Muscle layer of colon (tissue), 2 donors: ENCODE measurements around the gene TACR2.

Source experiments
- H3K27ac ChIP-seq: one replicate; pipeline ENCODE4 v1.7.0; 2013; ENCODE audit warnings: low read depth, mild to moderate bottlenecking, low read length, moderate library complexity
- H3K27me3 ChIP-seq, 2 donors: one replicate each; pipeline ENCODE4 v1.7.0; 2013; ENCODE audit warnings: low read length in 2 of 2, mild to moderate bottlenecking in 2 of 2; ENCODE audit not compliant: insufficient read depth in 2 of 2, control insufficient read depth in 1 of 2
- H3K36me3 ChIP-seq: one replicate; pipeline ENCODE4 v1.7.0; 2013; ENCODE audit warnings: mild to moderate bottlenecking, low read length; ENCODE audit not compliant: insufficient read depth
- H3K4me1 ChIP-seq: one replicate; pipeline ENCODE4 v1.7.0; 2013; ENCODE audit warnings: mild to moderate bottlenecking, low read length; ENCODE audit not compliant: insufficient read depth
- H3K4me3 ChIP-seq, 2 donors: one replicate each; pipeline ENCODE4 v1.7.0; 2013; ENCODE audit warnings: low read length in 2 of 2, low read depth in 1 of 2, mild to moderate bottlenecking in 1 of 2, moderate library complexity in 1 of 2
- H3K9ac ChIP-seq: one replicate; pipeline ENCODE4 v1.7.0; 2013; ENCODE audit warnings: low read length
- H3K9me3 ChIP-seq: one replicate; pipeline ENCODE4 v1.7.0; 2013; ENCODE audit warnings: mild to moderate bottlenecking, low read length
- donor health status: abdominal sarcoma.
- donor health status: Adenocarcinoma of cecum.

TACR2 gene

GRCh38 chr10:69428165-69428564 lies 11.4 kb upstream of the TACR2 start:
- H3K27ac ChIP-seq = no peak overlapping the region

DNA sequence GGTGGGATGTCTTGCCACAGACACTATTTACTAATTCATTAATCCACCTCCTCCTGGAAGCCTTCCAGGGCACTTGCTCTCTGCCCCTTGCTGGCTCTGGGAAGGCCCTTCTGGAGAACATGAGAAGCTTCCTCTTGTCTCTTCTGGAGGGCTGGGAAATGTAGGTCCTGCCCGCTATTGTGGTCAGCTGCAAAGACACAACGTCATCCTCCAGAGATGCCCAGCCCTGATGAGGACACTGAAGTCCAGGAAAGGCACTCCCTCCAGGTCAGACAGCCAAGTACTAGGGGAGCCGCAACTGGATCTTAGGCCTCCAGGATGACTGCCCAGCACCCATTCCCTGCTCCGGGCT lies 9.6 kb upstream of the TACR2 start:
- Histone ChIP-seq H3K27me3 (no peaks in the 10 kb centered on the region), H3K4me1 (peaks cover 25% of the 10 kb centered on the region), H3K9me3 (no peaks in the 10 kb centered on the region), H3K27ac (no peak overlapping the region), H3K9ac (no peak overlapping the region), H3K36me3 (no peaks in the 10 kb centered on the region), H3K4me3 (no peak overlapping the region)

More at GRCh38 chr10:69428165-69428564, 11.4 kb upstream of the TACR2 start:
- peaks cover 12% of the 10 kb centered on the region for H3K4me1 ChIP-seq
- H3K4me3 ChIP-seq = no peak overlapping the region
- no peaks in the 10 kb centered on the region for H3K27me3 ChIP-seq
- no peak overlapping the region for H3K9ac ChIP-seq
- no peaks in the 10 kb centered on the region for H3K36me3 ChIP-seq
- no peaks in the 10 kb centered on the region for H3K9me3 ChIP-seq

GRCh38 chr10:69425511-69426298 lies 9.0 kb upstream of the TACR2 start:
- Histone ChIP-seq H3K4me1 (peaks cover 32% of the 10 kb centered on the region), H3K27ac (peak overlapping the region; percentile 54), H3K36me3 (no peaks in the 10 kb centered on the region), H3K9me3 (no peaks in the 10 kb centered on the region), H3K4me3 (no peak overlapping the region), H3K27me3 (no peaks in the 10 kb centered on the region), H3K9ac (no peak overlapping the region)

- Histone ChIP-seq H3K9me3 (no peaks in the 10 kb centered on the region), H3K4me3 (no peak overlapping the region), H3K9ac (no peak overlapping the region), H3K36me3 (no peaks in the 10 kb centered on the region), H3K27me3 (no peaks in the 10 kb centered on the region), H3K4me1 (peaks cover 36% of the 10 kb centered on the region), H3K27ac (no peak overlapping the region)
Observed at GRCh38 chr10:69425041-69425440, 8.3 kb upstream of the TACR2 start.

- H3K4me1 ChIP-seq = peaks cover 58% of the 10 kb centered on the region
- H3K4me3 ChIP-seq = no peak overlapping the region
- H3K9me3 ChIP-seq = no peaks in the 10 kb centered on the region
- no peaks in the 10 kb centered on the region for H3K36me3 ChIP-seq
- H3K9ac ChIP-seq = peak overlapping the region; percentile 36
- peak overlapping the region; percentile 93 for H3K27ac ChIP-seq
- no peaks in the 10 kb centered on the region for H3K27me3 ChIP-seq
Observed at GRCh38 chr10:69422676-69423075, 6.0 kb upstream of the TACR2 start.

GRCh38 chr10:69421611-69422308 lies 5.0 kb upstream of the TACR2 start:
- H3K27ac ChIP-seq = peak overlapping the region; percentile 93
- H3K36me3 ChIP-seq = no peaks in the 10 kb centered on the region
- peaks cover 64% of the 10 kb centered on the region for H3K4me1 ChIP-seq
- no peak overlapping the region for H3K4me3 ChIP-seq
- H3K27me3 ChIP-seq = no peaks in the 10 kb centered on the region
- no peaks in the 10 kb centered on the region for H3K9me3 ChIP-seq
- peak overlapping the region; percentile 36 for H3K9ac ChIP-seq

GRCh38 chr10:69419744-69420126 lies 3.0 kb upstream of the TACR2 start:
- H3K36me3 ChIP-seq = no peaks in the 10 kb centered on the region
- H3K4me1 ChIP-seq = peaks cover 52% of the 10 kb centered on the region
- H3K9ac ChIP-seq = no peak overlapping the region
- no peaks in the 10 kb centered on the region for H3K9me3 ChIP-seq
- no peak overlapping the region for H3K4me3 ChIP-seq
- H3K27me3 ChIP-seq = no peaks in the 10 kb centered on the region
- H3K27ac ChIP-seq = peak overlapping the region; percentile 77

GRCh38 chr10:69419096-69419743 lies 2.5 kb upstream of the TACR2 start:
- Histone ChIP-seq H3K4me3 (no peak overlapping the region), H3K9ac (no peak overlapping the region), H3K4me1 (peaks cover 52% of the 10 kb centered on the region), H3K27ac (peak overlapping the region; percentile 77), H3K27me3 (no peaks in the 10 kb centered on the region), H3K36me3 (no peaks in the 10 kb centered on the region), H3K9me3 (no peaks in the 10 kb centered on the region)

GRCh38 chr10:69418052-69418752 lies 1.5 kb upstream of the TACR2 start:
- H3K36me3 ChIP-seq = no peaks in the 10 kb centered on the region
- peak overlapping the region; percentile 25 to 41 for H3K4me3 ChIP-seq
- no peaks in the 10 kb centered on the region for H3K27me3 ChIP-seq
- no peaks in the 10 kb centered on the region for H3K9me3 ChIP-seq
- peaks cover 52% of the 10 kb centered on the region for H3K4me1 ChIP-seq
- H3K27ac ChIP-seq = peak overlapping the region; percentile 77
- H3K9ac ChIP-seq = peak overlapping the region; percentile 72

DNA sequence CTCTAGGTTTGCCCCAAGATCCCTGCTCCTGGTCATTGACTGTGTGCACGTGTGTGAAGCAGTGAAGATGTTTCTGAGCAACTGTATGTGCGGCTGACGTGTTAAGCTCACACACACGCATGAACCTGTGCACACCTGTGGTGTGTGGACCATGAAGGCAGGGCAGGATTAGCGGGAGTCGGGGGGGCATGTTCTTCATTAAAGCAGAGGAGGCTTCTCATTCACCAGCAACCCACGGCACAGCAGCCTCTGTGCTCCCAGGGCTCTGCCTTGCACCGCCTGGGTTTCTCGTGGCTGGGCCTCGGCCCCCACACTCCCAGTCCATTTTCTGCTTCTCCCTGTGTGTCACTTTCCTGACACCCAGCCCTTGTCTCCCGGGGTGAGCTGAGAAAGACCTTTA lies 824 bp upstream of the TACR2 start:
- H3K4me1 ChIP-seq = peaks cover 53% of the 10 kb centered on the region
- peak overlapping the region; percentile 77 for H3K27ac ChIP-seq
- no peaks in the 10 kb centered on the region for H3K9me3 ChIP-seq
- no peaks in the 10 kb centered on the region for H3K27me3 ChIP-seq
- H3K4me3 ChIP-seq = peak overlapping the region; percentile 17 to 41
- H3K9ac ChIP-seq = peak overlapping the region; percentile 72
- no peaks in the 10 kb centered on the region for H3K36me3 ChIP-seq

DNA sequence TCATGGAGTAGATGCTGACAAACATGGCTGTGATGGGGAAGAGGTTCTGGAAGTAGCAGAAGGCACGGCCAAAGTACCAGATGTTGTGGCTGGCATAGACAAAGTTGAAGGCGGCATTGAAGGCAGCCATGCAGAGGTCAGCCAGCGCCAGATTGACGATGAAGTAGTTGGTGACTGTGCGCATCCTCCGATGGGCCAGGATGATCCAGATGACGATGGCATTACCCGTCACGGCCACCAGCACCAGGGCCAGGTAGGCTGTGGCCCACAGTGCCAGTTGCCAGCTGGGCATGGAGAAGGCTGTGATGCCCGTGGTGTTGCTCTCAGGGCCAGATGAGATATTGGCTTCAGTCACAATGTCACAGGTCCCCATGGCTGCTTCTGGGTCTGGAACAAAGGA lies 767 bp downstream of the TACR2 start:
- H3K4me1 ChIP-seq = peaks cover 48% of the 10 kb centered on the region
- peak overlapping the region; percentile 77 for H3K27ac ChIP-seq
- H3K36me3 ChIP-seq = no peaks in the 10 kb centered on the region
- H3K4me3 ChIP-seq = peak overlapping the region; percentile 67
- H3K9ac ChIP-seq = peak overlapping the region; percentile 94
- no peaks in the 10 kb centered on the region for H3K9me3 ChIP-seq
- H3K27me3 ChIP-seq = no peaks in the 10 kb centered on the region
